HepG2 (cell line): ENCODE data around the gene NAIF1.

Experiments
- GPN1 ChIP-seq: sonication (generic); formaldehyde crosslinking; IDR thresholded peaks from 2 replicates; pipeline ENCODE4 v1.5.1; 2020; ENCODE audit warnings: missing genetic modification reagents, borderline replicate concordance
- TARDBP ChIP-seq: sonication (generic); formaldehyde crosslinking; IDR thresholded peaks from 2 replicates; pipeline ENCODE4 v1.8.0; 2022; ENCODE audit warnings: mild to moderate bottlenecking, missing genetic modification reagents
- ZNF512B ChIP-seq: sonication (generic); formaldehyde crosslinking; IDR thresholded peaks from 2 replicates; pipeline ENCODE4 v1.5.1; 2020; ENCODE audit warnings: missing genetic modification reagents, mild to moderate bottlenecking, borderline replicate concordance

DNA sequence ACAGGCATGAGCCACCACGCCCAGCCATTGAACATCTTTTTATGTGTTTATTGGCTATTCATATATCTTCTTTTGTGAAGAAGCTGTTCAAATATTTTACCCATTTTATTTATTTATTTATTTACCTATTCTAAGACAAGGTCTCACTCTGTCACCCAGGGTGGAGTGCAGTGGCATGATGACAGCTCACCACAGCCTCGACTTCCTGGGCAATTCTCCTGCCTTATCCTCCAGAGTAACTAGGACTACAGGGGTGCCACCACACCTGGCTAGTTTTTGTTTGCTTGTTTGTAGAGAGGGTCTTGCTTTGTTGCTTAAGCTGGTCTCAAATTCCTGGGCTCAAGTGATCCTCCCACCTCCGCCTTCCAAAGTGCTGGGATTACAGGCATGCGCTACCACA, 33.5 kb downstream of the NAIF1 start:
- TF ChIP-seq ZNF512B (CRISPR knock-in tag) (no peak), GPN1 (CRISPR knock-in tag) (no peak), TARDBP (CRISPR knock-in tag) (no peak)
